K562 (cell line): ENCODE measurements around the gene SLC30A4. TPM values are rescaled to one million over a fixed set of nuclear protein-coding genes. Genes with fewer than 3 reads are reported as not detected.

Experiments used
- ATAC-seq: fragments of 200-7000 bp; cut with Tn5 transposase; 3 replicates; pipeline ENCODE4 v1.9.1; 2020; ENCODE audit warnings: moderate library complexity
- BruUV-seq: library from RNA; stranded (reverse); fragments of 400-500 nt; replicated peaks from 2 replicates; lab custom pipeline; 2021; lab: Mats Ljungman, UMichigan
- CTCF ChIA-PET: fragments of 300-600 bp; formaldehyde crosslinking; extraction: SDS; loops from one replicate; lab custom pipeline; 2021; ENCODE audit warnings: low intra/inter-chr PET ratio; lab: Yijun Ruan, JAX
- POLR2A ChIA-PET: fragments of 300-600, 350-650 bp; sonication (Branson Sonifier 250); formaldehyde crosslinking; extraction: SDS; loops from one replicate; lab custom pipeline; 2021; ENCODE audit warnings: antibody characterized with exemption, inconsistent platforms; lab: Yijun Ruan, JAX
- DNase-seq, 4 experiments: peaks; one replicate each; pipeline versions ENCODE4 v3.0.0 to v3.0.0-alpha.2; 2011 to 2018; ENCODE audit warnings: low spot score in 3 of 4, mixed read lengths in 3 of 4; ENCODE audit errors: extremely low read depth in 1 of 4
- FAIRE-seq: peaks from 2 replicates; lab custom pipeline; 2011; peaks lifted over from hg19 to GRCh38; lab: Jason Lieb, UNC
- H2AFZ ChIP-seq: 2 replicates; pipeline ENCODE4 v1.6.0; 2011; ENCODE audit warnings: low read depth, low read length, control low read depth, inconsistent platforms
- H3K27ac ChIP-seq: fragments of 200-600 bp; 3 replicates; pipeline ENCODE4 v1.8.0; 2011; ENCODE audit warnings: low read depth, mild to moderate bottlenecking, control low read depth, inconsistent platforms, low read length, moderate library complexity, mixed read lengths; ENCODE audit errors: extremely low read depth
- H3K27me3 ChIP-seq, 2 experiments: fragments of 300-600 bp in 1 of 2; 2 replicates in 1 of 2; 3 replicates in 1 of 2; pipeline versions ENCODE4 v1.6.0 to v1.8.0; 2011; ENCODE audit warnings: inconsistent platforms in 2 of 2, low read length in 2 of 2, mild to moderate bottlenecking in 1 of 2, mixed read lengths in 1 of 2, moderate library complexity in 1 of 2; ENCODE audit not compliant: control insufficient read depth in 2 of 2, insufficient read depth in 2 of 2
- H3K36me3 ChIP-seq: fragments of 300-600 bp; 3 replicates; pipeline ENCODE4 v1.8.0; 2011; ENCODE audit warnings: mild to moderate bottlenecking, low read length, inconsistent platforms; ENCODE audit not compliant: control insufficient read depth, insufficient read depth
- H3K4me1 ChIP-seq, 2 experiments: fragments of 200-600 bp in 1 of 2; replicated peaks in 1 of 2; 2 replicates in 1 of 2; 3 replicates in 1 of 2; pipeline versions ENCODE4 v1.5.1 to v1.8.0; 2011; ENCODE audit warnings: inconsistent platforms in 2 of 2, low read length in 2 of 2, mild to moderate bottlenecking in 1 of 2, mixed read lengths in 1 of 2, moderate library complexity in 1 of 2; ENCODE audit not compliant: control insufficient read depth in 2 of 2, insufficient read depth in 2 of 2
- H3K4me2 ChIP-seq: 2 replicates; pipeline ENCODE4 v1.6.1; 2011; ENCODE audit warnings: low read length, control low read depth, inconsistent platforms, mixed read lengths; ENCODE audit not compliant: insufficient read depth
- H3K4me3 ChIP-seq: fragments of 200-600 bp; sonication (generic), shearing (Covaris generic); 2 replicates; pipeline ENCODE4 v1.5.1; 2016; ENCODE audit warnings: control low read depth, inconsistent platforms
- H3K79me2 ChIP-seq: fragments of 200-600 bp; 3 replicates; pipeline ENCODE4 v1.8.0; 2011; ENCODE audit warnings: low read length, inconsistent platforms; ENCODE audit not compliant: control insufficient read depth, insufficient read depth
- H3K9ac ChIP-seq, 2 experiments: 2 replicates each; pipeline versions ENCODE4 v1.6.0 to v1.6.1; 2011; ENCODE audit warnings: low read depth in 2 of 2, low read length in 2 of 2, control low read depth in 1 of 2, inconsistent platforms in 1 of 2, mild to moderate bottlenecking in 1 of 2, mixed read lengths in 1 of 2; ENCODE audit not compliant: insufficient read depth in 1 of 2
- H3K9me1 ChIP-seq: one replicate; pipeline ENCODE4 v1.6.0; 2011; ENCODE audit warnings: inconsistent platforms, mild to moderate bottlenecking, low read length, moderate library complexity; ENCODE audit not compliant: control insufficient read depth, insufficient read depth
- H3K9me3 ChIP-seq: replicated peaks from 2 replicates; pipeline ENCODE4 v1.5.1; 2011; ENCODE audit warnings: low read depth, low read length, inconsistent platforms; ENCODE audit not compliant: control insufficient read depth, insufficient read depth
- H4K20me1 ChIP-seq: replicated peaks from 2 replicates; pipeline ENCODE4 v1.6.1; 2011; ENCODE audit warnings: low read length, inconsistent platforms, mixed read lengths; ENCODE audit not compliant: control insufficient read depth, insufficient read depth
- BCOR ChIP-seq: fragments of 450-650 bp; IDR thresholded peaks from 2 replicates; pipeline ENCODE4 v1.6.1; 2016
- ETS2 ChIP-seq: IDR thresholded peaks from 2 replicates; pipeline ENCODE4 v1.6.1; 2016; ENCODE audit warnings: borderline replicate concordance, missing genetic modification characterization, mild to moderate bottlenecking, moderate library complexity, missing compliant biosample characterization; ENCODE audit not compliant: poor library complexity, severe bottlenecking
- EZH2 ChIP-seq: IDR thresholded peaks from 2 replicates; pipeline ENCODE4 v1.6.1; 2012; ENCODE audit warnings: low read depth, mild to moderate bottlenecking, inconsistent platforms, low read length, borderline replicate concordance
- MED1 ChIP-seq: sonication (generic); formaldehyde crosslinking; IDR thresholded peaks from 2 replicates; pipeline ENCODE4 v1.8.1; 2023; ENCODE audit warnings: missing genetic modification reagents, borderline replicate concordance
- NRF1 ChIP-seq, 2 experiments: fragments of 450-650 bp; IDR thresholded peaks in 1 of 2; conservative IDR thresholded peaks in 1 of 2; 2 replicates each; pipeline ENCODE4 v1.6.1; 2014; ENCODE audit warnings: mild to moderate bottlenecking in 2 of 2
- SIN3B ChIP-seq: fragments of 450-650 bp; IDR thresholded peaks from 2 replicates; pipeline ENCODE4 v1.6.1; 2017; ENCODE audit warnings: low read depth, mild to moderate bottlenecking, moderate library complexity
- SMARCA4 ChIP-seq: fragments of 450-650 bp; IDR thresholded peaks from 2 replicates; pipeline ENCODE4 v1.6.1; 2016
- VEZF1 ChIP-seq: fragments of 200-800 bp; sonication (Bioruptor generic); IDR thresholded peaks from 2 replicates; pipeline ENCODE4 v1.6.1; 2017; ENCODE audit warnings: missing genetic modification characterization, missing compliant biosample characterization
- ZNF347 ChIP-seq: fragments of 450-650 bp; formaldehyde crosslinking; IDR thresholded peaks from 2 replicates; pipeline ENCODE4 v1.4.0; 2020; ENCODE audit warnings: low read depth, mild to moderate bottlenecking, moderate library complexity
- WGBS: fragments of 100-300 bp; shearing (Covaris generic); methylation state at CpG from one replicate; pipeline ENCODE4 v1.1.6; 2016; ENCODE audit warnings: low coverage, mixed read lengths; ENCODE audit not compliant: insufficient coverage; ENCODE audit errors: missing lambda C conversion rate; 5-methylcytosine and 5-hydroxymethylcytosine counted together
- in situ Hi-C: fragments of 300-500 bp; cut with MboI; formaldehyde crosslinking; loops from 4 replicates; pipeline ENCODE4 v1.15.0; 2018; ENCODE audit warnings: inconsistent platforms, mixed read lengths
- intact Hi-C: fragments of 100-400 bp; cut with micrococcal nuclease; formaldehyde crosslinking; loops from 2 replicates; pipeline ENCODE4 v1.14.2; 2022
- polyA plus RNA-seq, 8 experiments: library from polyadenylated mRNA; depleted of rRNA in 4 of 8; stranded (reverse) in 5 of 8; unstranded in 3 of 8; fragments of >200 nt; fragmentation: Nextera tagmentation in 2 of 8; fragmentation: Illumina TruSeq in 1 of 8; extraction: Ambion mirVana in 2 of 8; extraction: Trizol in 1 of 8; gene quantifications; 2 replicates each; pipeline versions ENCODE4 v1.2.1 to v1.2.3, GENCODE V29; 2011 to 2014; ENCODE audit warnings: inconsistent platforms in 1 of 8, missing spikeins in 1 of 8
- total RNA-seq, 7 experiments: library from RNA; depleted of rRNA in 6 of 7; stranded (reverse); fragments of >200 nt in 6 of 7; fragmentation: Illumina TruSeq in 2 of 7; extraction: Trizol in 2 of 7; gene quantifications; 2 replicates each; pipeline versions ENCODE4 v1.2.1 to v1.2.3, GENCODE V29; 2011 to 2021; ENCODE audit warnings: low replicate concordance in 1 of 7
- TF ChIP-seq, protein P1 (sequence below): fragments of 450-650 bp; IDR thresholded peaks from 2 replicates; pipeline ENCODE4 v1.6.1; 2017; ENCODE audit warnings: antibody characterized with exemption
- TF ChIP-seq, protein P2 (sequence below): fragments of 250-450 bp; sonication (Bioruptor Pico); IDR thresholded peaks from 2 replicates; pipeline ENCODE4 v1.9.0; 2021; ENCODE audit warnings: mild to moderate bottlenecking, inconsistent platforms

Gene SLC30A4
- total and polyA plus RNA-seq, 9 of the 15 experiments (the other 6 are each of a cell fraction or from before 2014, with no cell fraction given): 0.21 to 0.73 (median 0.36) TPM

DNA sequence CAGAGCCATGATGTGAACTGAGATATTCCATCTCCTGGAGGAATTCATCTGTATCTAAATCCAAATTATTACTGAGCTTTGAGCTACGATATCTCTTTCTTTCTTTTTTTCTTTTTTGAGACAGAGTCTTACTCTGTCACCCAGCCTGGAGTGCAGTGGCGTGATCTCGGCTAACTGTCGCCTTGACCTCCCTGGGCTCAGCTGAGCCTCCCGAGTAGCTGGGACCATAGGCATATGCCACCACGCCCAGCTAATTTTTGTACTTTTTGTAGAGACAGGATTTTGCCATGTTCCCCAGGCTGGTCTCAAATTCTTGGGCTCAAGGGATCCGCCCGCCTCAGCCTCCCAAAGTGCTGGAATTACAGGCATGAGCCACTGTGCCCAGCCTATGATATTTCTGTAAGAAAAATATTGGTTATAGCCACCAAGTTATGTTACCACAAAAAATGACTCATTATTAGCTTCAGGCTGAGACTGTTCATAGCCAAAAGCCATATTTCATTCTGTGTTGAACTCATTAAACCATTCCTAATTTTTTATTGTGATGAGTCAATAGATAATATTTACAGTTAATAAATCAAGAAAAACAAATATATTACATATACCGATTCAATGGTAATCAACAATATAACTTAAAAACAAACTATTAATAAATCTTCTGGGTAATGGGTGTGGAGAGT, 27.1 kb upstream of the SLC30A4 start (continued):
- TF ChIP-seq, protein P1, sequence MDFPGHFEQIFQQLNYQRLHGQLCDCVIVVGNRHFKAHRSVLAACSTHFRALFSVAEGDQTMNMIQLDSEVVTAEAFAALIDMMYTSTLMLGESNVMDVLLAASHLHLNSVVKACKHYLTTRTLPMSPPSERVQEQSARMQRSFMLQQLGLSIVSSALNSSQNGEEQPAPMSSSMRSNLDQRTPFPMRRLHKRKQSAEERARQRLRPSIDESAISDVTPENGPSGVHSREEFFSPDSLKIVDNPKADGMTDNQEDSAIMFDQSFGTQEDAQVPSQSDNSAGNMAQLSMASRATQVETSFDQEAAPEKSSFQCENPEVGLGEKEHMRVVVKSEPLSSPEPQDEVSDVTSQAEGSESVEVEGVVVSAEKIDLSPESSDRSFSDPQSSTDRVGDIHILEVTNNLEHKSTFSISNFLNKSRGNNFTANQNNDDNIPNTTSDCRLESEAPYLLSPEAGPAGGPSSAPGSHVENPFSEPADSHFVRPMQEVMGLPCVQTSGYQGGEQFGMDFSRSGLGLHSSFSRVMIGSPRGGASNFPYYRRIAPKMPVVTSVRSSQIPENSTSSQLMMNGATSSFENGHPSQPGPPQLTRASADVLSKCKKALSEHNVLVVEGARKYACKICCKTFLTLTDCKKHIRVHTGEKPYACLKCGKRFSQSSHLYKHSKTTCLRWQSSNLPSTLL: no peak
- 0 out of 2 replicates have a peak, but pooled peaks have one; percentile 13 for TF ChIP-seq BCOR

GRCh38 chr15:45548753-45549520, 26.4 kb upstream of the SLC30A4 start:
- peak; percentile 92 for ATAC-seq
- H3K9me3 ChIP-seq: no peaks in the 10 kb centered on the region; the same call in 1 of the 2 replicates
- peak overlapping the region; percentile 93 for H2AFZ ChIP-seq
- FAIRE-seq: peak; percentile 91
- in situ Hi-C loops (no loop called here), intact Hi-C loops (no loop called here)
- ChIA-PET POLR2A (interaction anchor here (0.6 to 2.3 kb wide), 4 partner anchors 10 to 72 kb away, joined by 3 to 7 read pairs (median 4); partner anchors contain the start of gene BLOC1S6), CTCF (no interaction called here)
- H3K27me3 ChIP-seq: no peaks in the 10 kb centered on the region
- H3K4me2 ChIP-seq: peak overlapping the region; percentile 68
- WGBS: 22% methylated on average over 17 of the region's 17 CpGs
- peaks cover 3 to 12% of the 10 kb centered on the region in 2 experiments; a peak in 4 of 5 replicates for H3K4me1 ChIP-seq
- peak; percentile 28 to 88 (median 40) for DNase-seq
- H3K4me3 ChIP-seq: peak overlapping the region; percentile 21; the same call in 1 of the 2 replicates
- peak overlapping the region in 1 of 2 experiments; percentile 65; a peak in 2 of 4 replicates for H3K9ac ChIP-seq
- H3K79me2 ChIP-seq: no peaks in the 10 kb centered on the region
- BruUV-seq: TSS peak; percentile 96
- no peaks in the 10 kb centered on the region for H3K9me1 ChIP-seq
- H3K36me3 ChIP-seq: no peaks in the 10 kb centered on the region
- no peaks in the 10 kb centered on the region for H4K20me1 ChIP-seq
- peak overlapping the region; percentile 72 for H3K27ac ChIP-seq
- TF ChIP-seq MED1 (CRISPR knock-in tag) (no peak), EZH2 (no peak), SMARCA4 (no peak), ZNF347 (CRISPR knock-in tag) (no peak), ETS2 (no peak), NRF1 (conservative IDR thresholded peaks at IDR 0.05 in 1 of 2, IDR thresholded peaks at IDR 0.05 in 1 of 2) (peak; percentile 59 to 69), SIN3B (no peak), VEZF1 (CRISPR knock-in tag) (peak; percentile 52)
- TF ChIP-seq, protein P2, sequence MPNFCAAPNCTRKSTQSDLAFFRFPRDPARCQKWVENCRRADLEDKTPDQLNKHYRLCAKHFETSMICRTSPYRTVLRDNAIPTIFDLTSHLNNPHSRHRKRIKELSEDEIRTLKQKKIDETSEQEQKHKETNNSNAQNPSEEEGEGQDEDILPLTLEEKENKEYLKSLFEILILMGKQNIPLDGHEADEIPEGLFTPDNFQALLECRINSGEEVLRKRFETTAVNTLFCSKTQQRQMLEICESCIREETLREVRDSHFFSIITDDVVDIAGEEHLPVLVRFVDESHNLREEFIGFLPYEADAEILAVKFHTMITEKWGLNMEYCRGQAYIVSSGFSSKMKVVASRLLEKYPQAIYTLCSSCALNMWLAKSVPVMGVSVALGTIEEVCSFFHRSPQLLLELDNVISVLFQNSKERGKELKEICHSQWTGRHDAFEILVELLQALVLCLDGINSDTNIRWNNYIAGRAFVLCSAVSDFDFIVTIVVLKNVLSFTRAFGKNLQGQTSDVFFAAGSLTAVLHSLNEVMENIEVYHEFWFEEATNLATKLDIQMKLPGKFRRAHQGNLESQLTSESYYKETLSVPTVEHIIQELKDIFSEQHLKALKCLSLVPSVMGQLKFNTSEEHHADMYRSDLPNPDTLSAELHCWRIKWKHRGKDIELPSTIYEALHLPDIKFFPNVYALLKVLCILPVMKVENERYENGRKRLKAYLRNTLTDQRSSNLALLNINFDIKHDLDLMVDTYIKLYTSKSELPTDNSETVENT (CRISPR knock-in tag): no peak
